ENCODE measurements around the gene NCK2. TPM values are rescaled to one million over a fixed set of nuclear protein-coding genes. Genes with fewer than 3 reads are reported as not detected.

NCK2 gene
- total RNA-seq, 2 experiments from 2014 or later: 51.6 to 54.1 TPM

GRCh38 chr2:105785095-105785847 is 40.6 kb downstream of the NCK2 start:
- ATAC-seq (no peak), DNase-seq (no peak)
- H3K4me1 Mint-ChIP-seq: peaks cover 89% of the 10 kb centered on the region
- H3K27ac Mint-ChIP-seq: peak overlapping the region; percentile 20
- H3K4me3 Mint-ChIP-seq: no peak overlapping the region
- peaks cover 8% of the 10 kb centered on the region for H3K36me3 Mint-ChIP-seq
- CTCF ChIA-PET: interaction anchor here (0.8 to 4.1 kb wide), 4 partner anchors 9 to 39 kb away, joined by 4 to 35 read pairs (median 18); no protein-coding TSS in a partner anchor
- H3K27me3 Mint-ChIP-seq: no peaks in the 10 kb centered on the region
- H3K9me3 Mint-ChIP-seq (ENCODE audit: low read depth): no peaks in the 10 kb centered on the region

GRCh38 chr2:105786231-105787230 is 41.8 kb downstream of the NCK2 start:
- DNase-seq: peak; percentile 78

GRCh38 chr2:105787376-105788318 is 42.9 kb downstream of the NCK2 start:
- CTCF ChIA-PET: interaction anchor here (0.7 to 5.5 kb wide), 22 partner anchors 8 to 298 kb away, joined by 3 to 35 read pairs (median 5); no protein-coding TSS in a partner anchor
- peaks cover 90% of the 10 kb centered on the region for H3K4me1 Mint-ChIP-seq
- peaks cover 15% of the 10 kb centered on the region for H3K36me3 Mint-ChIP-seq
- DNase-seq: peak; percentile 84
- peak; percentile 17 for ATAC-seq
- no peaks in the 10 kb centered on the region for H3K9me3 Mint-ChIP-seq (ENCODE audit: low read depth)
- no peaks in the 10 kb centered on the region for H3K27me3 Mint-ChIP-seq
- peak overlapping the region; percentile 94 for H3K27ac Mint-ChIP-seq
- H3K4me3 Mint-ChIP-seq: peak overlapping the region; percentile 27

More at GRCh38 chr2:105786231-105787230, 41.8 kb downstream of the NCK2 start:
- Mint-ChIP-seq H3K4me3 (peak overlapping the region; percentile 35), H3K27ac (peak overlapping the region; percentile 94), H3K9me3 (ENCODE audit: low read depth) (no peaks in the 10 kb centered on the region), H3K27me3 (no peaks in the 10 kb centered on the region), H3K36me3 (peaks cover 6% of the 10 kb centered on the region), H3K4me1 (peaks cover 90% of the 10 kb centered on the region)
- CTCF ChIA-PET: interaction anchor here (0.7 to 5.5 kb wide), 22 partner anchors 7 to 299 kb away, joined by 3 to 35 read pairs (median 5); no protein-coding TSS in a partner anchor
- peak; percentile 13 for ATAC-seq

GRCh38 chr2:105788670-105789290 is 44.1 kb downstream of the NCK2 start:
- Mint-ChIP-seq H3K27me3 (no peaks in the 10 kb centered on the region), H3K4me3 (no peak overlapping the region), H3K36me3 (peaks cover 22% of the 10 kb centered on the region), H3K9me3 (ENCODE audit: low read depth) (no peaks in the 10 kb centered on the region), H3K4me1 (peaks cover 94% of the 10 kb centered on the region), H3K27ac (peak overlapping the region; percentile 100)
- CTCF ChIA-PET: interaction anchor here (0.6 to 5.5 kb wide), 15 partner anchors 9 to 297 kb away, joined by 3 to 35 read pairs (median 6); no protein-coding TSS in a partner anchor
- DNase-seq: peak; percentile 39
- ATAC-seq: no peak

- ATAC-seq: peak; percentile 87
- H3K36me3 Mint-ChIP-seq: peaks cover 22% of the 10 kb centered on the region
- H3K4me1 Mint-ChIP-seq: peaks cover 94% of the 10 kb centered on the region
- H3K27ac Mint-ChIP-seq: peak overlapping the region; percentile 100
- peak; percentile 92 for DNase-seq
- H3K4me3 Mint-ChIP-seq: peak overlapping the region; percentile 68
- H3K27me3 Mint-ChIP-seq: no peaks in the 10 kb centered on the region
- no peaks in the 10 kb centered on the region for H3K9me3 Mint-ChIP-seq (ENCODE audit: low read depth)
- CTCF ChIA-PET: interaction anchor here (0.7 to 5.5 kb wide), 10 partner anchors 9 to 295 kb away, joined by 3 to 22 read pairs (median 5); no protein-coding TSS in a partner anchor
Measured at GRCh38 chr2:105789745-105790460, 45.2 kb downstream of the NCK2 start.

GRCh38 chr2:105790461-105791149 is 45.9 kb downstream of the NCK2 start:
- no peaks in the 10 kb centered on the region for H3K9me3 Mint-ChIP-seq (ENCODE audit: low read depth)
- peaks cover 93% of the 10 kb centered on the region for H3K4me1 Mint-ChIP-seq
- peak overlapping the region; percentile 100 for H3K27ac Mint-ChIP-seq
- H3K27me3 Mint-ChIP-seq: no peaks in the 10 kb centered on the region
- no peak for DNase-seq
- peak overlapping the region; percentile 68 for H3K4me3 Mint-ChIP-seq
- ATAC-seq: peak; percentile 6
- peaks cover 22% of the 10 kb centered on the region for H3K36me3 Mint-ChIP-seq
- CTCF ChIA-PET: interaction anchor here (0.7 to 5.5 kb wide), 9 partner anchors 8 to 295 kb away, joined by 3 to 22 read pairs (median 6); no protein-coding TSS in a partner anchor

GRCh38 chr2:105791229-105791628 is 46.5 kb downstream of the NCK2 start:
- H3K4me3 Mint-ChIP-seq: no peak overlapping the region
- H3K4me1 Mint-ChIP-seq: peaks cover 93% of the 10 kb centered on the region
- CTCF ChIA-PET: interaction anchor here (0.8 to 5.5 kb wide), 3 partner anchors 13 to 294 kb away, joined by 3 to 22 read pairs (median 5); no protein-coding TSS in a partner anchor
- H3K27me3 Mint-ChIP-seq: no peaks in the 10 kb centered on the region
- DNase-seq: no peak
- peaks cover 22% of the 10 kb centered on the region for H3K36me3 Mint-ChIP-seq
- no peaks in the 10 kb centered on the region for H3K9me3 Mint-ChIP-seq (ENCODE audit: low read depth)
- no peak for ATAC-seq
- peak overlapping the region; percentile 100 for H3K27ac Mint-ChIP-seq

- Mint-ChIP-seq H3K9me3 (ENCODE audit: low read depth) (no peaks in the 10 kb centered on the region), H3K27ac (peak overlapping the region; percentile 87), H3K4me3 (no peak overlapping the region), H3K27me3 (no peaks in the 10 kb centered on the region), H3K36me3 (peaks cover 22% of the 10 kb centered on the region), H3K4me1 (peaks cover 92% of the 10 kb centered on the region)
- ATAC-seq (no peak), DNase-seq (no peak)
- CTCF ChIA-PET: interaction anchor here (1.4 kb wide), 2 partner anchors 46 to 216 kb away, joined by 5 to 7 read pairs; no protein-coding TSS in a partner anchor
Measured at GRCh38 chr2:105792561-105792960, 47.8 kb downstream of the NCK2 start.

GRCh38 chr2:105793196-105793975 is 48.7 kb downstream of the NCK2 start:
- DNase-seq (peak; percentile 63), ATAC-seq (no peak)
- no peaks in the 10 kb centered on the region for H3K27me3 Mint-ChIP-seq
- H3K36me3 Mint-ChIP-seq: peaks cover 22% of the 10 kb centered on the region
- peak overlapping the region; percentile 2 for H3K4me3 Mint-ChIP-seq
- CTCF ChIA-PET: no interaction called here
- H3K9me3 Mint-ChIP-seq (ENCODE audit: low read depth): no peaks in the 10 kb centered on the region
- peak overlapping the region; percentile 87 for H3K27ac Mint-ChIP-seq
- H3K4me1 Mint-ChIP-seq: peaks cover 91% of the 10 kb centered on the region

- CTCF ChIA-PET: interaction anchor here (1.0 to 4.1 kb wide), 2 partner anchors 48 to 140 kb away, joined by 3 to 14 read pairs; no protein-coding TSS in a partner anchor
- H3K27me3 Mint-ChIP-seq: no peaks in the 10 kb centered on the region
Measured at GRCh38 chr2:105794926-105795574, 50.3 kb downstream of the NCK2 start.

More at GRCh38 chr2:105794926-105795574, 50.3 kb downstream of the NCK2 start:
- H3K9me3 Mint-ChIP-seq (ENCODE audit: low read depth): no peaks in the 10 kb centered on the region
- peak overlapping the region; percentile 98 for H3K27ac Mint-ChIP-seq
- DNase-seq: no peak
- peak overlapping the region; percentile 68 for H3K4me3 Mint-ChIP-seq
- peaks cover 92% of the 10 kb centered on the region for H3K4me1 Mint-ChIP-seq
- no peak for ATAC-seq
- H3K36me3 Mint-ChIP-seq: peaks cover 20% of the 10 kb centered on the region
